Suprapubic skin (tissue), 4 donors: ENCODE measurements around the gene BTN2A1.

Experiments
- POLR2A ChIP-seq, 2 donors: fragments of 450-650 bp; IDR thresholded peaks; one replicate each; pipeline ENCODE4 v1.6.1; 2017; ENCODE audit warnings: antibody characterized with exemption in 2 of 2, mild to moderate bottlenecking in 2 of 2, moderate library complexity in 2 of 2
- POLR2AphosphoS5 ChIP-seq, 3 donors: sonication (generic); formaldehyde crosslinking; IDR thresholded peaks; one replicate each; pipeline ENCODE4 v1.6.1; 2017; ENCODE audit warnings: antibody characterized with exemption in 3 of 3
- TF ChIP-seq, protein P1 (sequence below), 2 donors: fragments of 200-600 bp in 1 of 2; fragments of 450-650 bp in 1 of 2; sonication (generic) in 1 of 2; IDR thresholded peaks; one replicate each; pipeline ENCODE4 v1.5.1; 2016 to 2019; ENCODE audit warnings: antibody characterized with exemption in 2 of 2, mild to moderate bottlenecking in 1 of 2, moderate library complexity in 1 of 2

DNA sequence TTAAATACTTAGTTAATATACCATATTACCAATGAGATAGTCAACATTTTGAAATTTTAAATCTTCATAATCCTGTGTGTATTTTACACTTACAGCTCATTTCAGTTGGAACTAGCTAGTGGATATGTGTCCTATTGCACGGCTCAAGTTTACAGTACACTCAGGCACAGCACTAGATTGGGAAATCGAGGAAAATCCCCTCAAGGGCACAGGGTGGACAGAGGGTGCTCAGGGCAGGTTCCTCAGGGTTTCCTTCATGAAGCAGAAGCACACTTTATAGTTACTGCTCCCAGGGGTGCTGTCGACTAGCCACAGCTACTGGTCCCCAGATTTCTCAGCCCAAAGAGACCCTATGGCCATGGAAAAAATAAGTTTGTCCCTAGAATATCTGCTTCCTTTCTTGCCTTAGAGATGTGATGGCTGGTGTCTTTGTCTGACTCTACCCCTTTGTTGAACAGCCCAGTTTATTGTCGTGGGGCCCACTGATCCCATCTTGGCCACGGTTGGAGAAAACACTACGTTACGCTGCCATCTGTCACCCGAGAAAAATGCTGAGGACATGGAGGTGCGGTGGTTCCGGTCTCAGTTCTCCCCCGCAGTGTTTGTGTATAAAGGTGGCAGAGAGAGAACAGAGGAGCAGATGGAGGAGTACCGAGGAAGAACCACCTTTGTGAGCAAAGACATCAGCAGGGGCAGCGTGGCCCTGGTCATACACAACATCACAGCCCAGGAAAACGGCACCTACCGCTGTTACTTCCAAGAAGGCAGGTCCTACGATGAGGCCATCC is 1.5 kb downstream of the BTN2A1 start:
- TF ChIP-seq, protein P1, sequence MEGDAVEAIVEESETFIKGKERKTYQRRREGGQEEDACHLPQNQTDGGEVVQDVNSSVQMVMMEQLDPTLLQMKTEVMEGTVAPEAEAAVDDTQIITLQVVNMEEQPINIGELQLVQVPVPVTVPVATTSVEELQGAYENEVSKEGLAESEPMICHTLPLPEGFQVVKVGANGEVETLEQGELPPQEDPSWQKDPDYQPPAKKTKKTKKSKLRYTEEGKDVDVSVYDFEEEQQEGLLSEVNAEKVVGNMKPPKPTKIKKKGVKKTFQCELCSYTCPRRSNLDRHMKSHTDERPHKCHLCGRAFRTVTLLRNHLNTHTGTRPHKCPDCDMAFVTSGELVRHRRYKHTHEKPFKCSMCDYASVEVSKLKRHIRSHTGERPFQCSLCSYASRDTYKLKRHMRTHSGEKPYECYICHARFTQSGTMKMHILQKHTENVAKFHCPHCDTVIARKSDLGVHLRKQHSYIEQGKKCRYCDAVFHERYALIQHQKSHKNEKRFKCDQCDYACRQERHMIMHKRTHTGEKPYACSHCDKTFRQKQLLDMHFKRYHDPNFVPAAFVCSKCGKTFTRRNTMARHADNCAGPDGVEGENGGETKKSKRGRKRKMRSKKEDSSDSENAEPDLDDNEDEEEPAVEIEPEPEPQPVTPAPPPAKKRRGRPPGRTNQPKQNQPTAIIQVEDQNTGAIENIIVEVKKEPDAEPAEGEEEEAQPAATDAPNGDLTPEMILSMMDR (IDR thresholded peaks at IDR 0.05), result no peak
- TF ChIP-seq POLR2A (IDR thresholded peaks at IDR 0.05) (no peak), POLR2AphosphoS5 (IDR thresholded peaks at IDR 0.05) (no peak)
